DOHH2 (cell line): ENCODE results near the gene PRDX6.

Experiments
- H3F3A ChIP-seq: fragments of 200-600 bp; sonication (generic), shearing (Covaris generic); 2 replicates; pipeline ENCODE4 v1.6.0; 2016; ENCODE audit warnings: antibody characterized with exemption, mild to moderate bottlenecking; ENCODE audit not compliant: control insufficient read depth, insufficient read depth
- H3K27ac ChIP-seq: fragments of 200-600 bp; sonication (generic); 2 replicates; pipeline ENCODE4 v1.5.1; 2014; ENCODE audit warnings: low read depth, mild to moderate bottlenecking, low read length, moderate library complexity
- H3K27me3 ChIP-seq: fragments of 200-600 bp; sonication (generic); 2 replicates; pipeline ENCODE4 v1.6.1; 2014; ENCODE audit warnings: mild to moderate bottlenecking, low read length, mixed read lengths; ENCODE audit not compliant: control insufficient read depth
- H3K36me3 ChIP-seq: fragments of 200-600 bp; sonication (generic); 2 replicates; pipeline ENCODE4 v1.6.1; 2014; ENCODE audit warnings: mild to moderate bottlenecking, low read length, moderate library complexity, mixed read lengths; ENCODE audit not compliant: control insufficient read depth
- H3K4me1 ChIP-seq: fragments of 200-600 bp; sonication (generic); 2 replicates; pipeline ENCODE4 v1.6.1; 2014; ENCODE audit warnings: mild to moderate bottlenecking, low read length, mixed read lengths; ENCODE audit not compliant: control insufficient read depth
- H3K4me2 ChIP-seq: fragments of 200-600 bp; sonication (generic); 2 replicates; pipeline ENCODE4 v1.6.0; 2014; ENCODE audit warnings: mild to moderate bottlenecking, low read length, moderate library complexity
- H3K4me3 ChIP-seq: fragments of 200-600 bp; sonication (generic); 2 replicates; pipeline ENCODE4 v1.5.1; 2014; ENCODE audit warnings: mild to moderate bottlenecking, low read length, mixed read lengths
- H3K79me2 ChIP-seq: fragments of 200-600 bp; sonication (generic); 2 replicates; pipeline ENCODE4 v1.6.1; 2014; ENCODE audit warnings: mild to moderate bottlenecking, low read length, mixed read lengths; ENCODE audit not compliant: control insufficient read depth
- H3K9me2 ChIP-seq: fragments of 200-600 bp; sonication (generic); replicated peaks from 2 replicates; pipeline ENCODE4 v1.6.1; 2014; ENCODE audit warnings: mild to moderate bottlenecking, low read length, mixed read lengths; ENCODE audit not compliant: control insufficient read depth
- H3K9me3 ChIP-seq: fragments of 200-600 bp; sonication (generic); 2 replicates; pipeline ENCODE4 v1.6.1; 2014; ENCODE audit warnings: antibody characterized with exemption, low read length, mixed read lengths; ENCODE audit not compliant: control insufficient read depth, insufficient read depth
- H4K20me1 ChIP-seq: fragments of 200-600 bp; sonication (generic); 2 replicates; pipeline ENCODE4 v1.6.0; 2014; ENCODE audit warnings: low read depth, mild to moderate bottlenecking, antibody characterized with exemption, low read length, moderate library complexity; ENCODE audit not compliant: control insufficient read depth, insufficient read depth
- EZH2phosphoT487 ChIP-seq: fragments of 200-600 bp; sonication (generic); IDR thresholded peaks from 2 replicates; pipeline ENCODE4 v1.6.1; 2017; ENCODE audit warnings: borderline replicate concordance, mild to moderate bottlenecking, antibody characterized with exemption, low read length, moderate library complexity, mixed read lengths
- TF ChIP-seq, protein P1 (sequence below): fragments of 200-600 bp; sonication (generic); IDR thresholded peaks from one replicate; pipeline ENCODE4 v1.5.1; 2014; ENCODE audit warnings: antibody characterized with exemption, mild to moderate bottlenecking, low read depth, low read length; ENCODE audit not compliant: poor library complexity, severe bottlenecking

The PRDX6 gene

DNA sequence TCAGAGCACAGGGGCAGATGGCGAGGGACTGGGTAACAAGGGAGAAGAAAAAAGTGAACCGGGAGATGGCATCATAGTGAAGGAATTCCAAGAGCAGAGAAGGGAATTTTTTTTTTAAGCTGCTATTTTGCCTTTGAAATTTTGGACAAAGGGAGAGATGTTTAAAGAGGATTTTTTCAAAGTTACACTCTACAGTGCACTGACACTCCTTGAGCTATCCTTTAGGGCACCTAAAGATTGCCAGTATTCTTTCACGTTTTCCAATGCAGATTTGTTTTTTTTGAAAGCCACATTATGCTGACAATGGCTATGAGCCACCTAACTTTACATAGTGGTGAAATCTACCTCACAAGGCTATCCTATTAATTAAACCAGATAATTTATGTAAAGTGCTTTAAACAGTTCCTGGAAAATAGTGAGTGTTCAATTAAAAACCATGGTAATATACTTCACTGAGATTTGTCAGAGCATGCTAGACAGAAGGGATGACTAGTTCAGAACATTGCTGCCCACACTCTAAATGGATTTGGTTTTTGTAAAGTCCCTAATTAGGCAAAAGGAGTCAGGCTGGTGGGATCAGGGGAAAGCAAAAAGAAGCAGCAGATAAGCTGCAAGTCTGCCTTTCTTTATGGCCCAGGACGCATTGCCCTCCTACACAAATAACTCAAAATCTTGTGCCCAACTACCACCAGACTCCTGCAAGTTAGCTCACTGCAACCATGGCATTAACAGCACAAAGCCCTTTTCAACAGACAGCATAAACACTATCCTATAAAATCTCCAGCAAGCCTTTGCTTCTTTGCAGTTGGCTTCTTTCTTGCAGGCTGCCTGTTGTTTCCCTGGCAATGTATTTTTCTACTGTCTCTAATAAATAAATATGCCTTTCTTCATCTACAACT, 53.9 kb downstream of the PRDX6 start:
- H3K4me2 ChIP-seq, result no peak overlapping the region
- no peaks in the 10 kb centered on the region for H3F3A ChIP-seq
- no peaks in the 10 kb centered on the region for H3K4me1 ChIP-seq

DNA sequence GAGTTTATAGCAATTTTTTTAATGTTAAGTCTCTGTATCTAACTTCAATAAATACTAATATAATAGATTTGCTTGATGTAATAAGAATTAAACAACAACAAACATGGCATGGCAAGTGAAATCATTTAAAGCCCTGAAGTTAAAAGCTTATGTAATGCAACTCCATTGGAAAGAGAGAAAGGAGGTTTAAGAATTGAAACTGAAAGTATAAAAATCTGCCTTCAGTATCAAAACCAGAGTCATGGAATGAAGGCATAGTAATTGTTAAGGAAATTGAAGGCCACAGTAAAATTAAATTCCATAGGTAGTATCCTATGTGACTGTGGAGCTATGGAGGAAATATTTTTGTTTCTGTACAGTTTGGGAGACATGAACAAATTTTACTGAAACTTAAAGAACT, 55.1 kb downstream of the PRDX6 start:
- Histone ChIP-seq H3K4me3 (no peak overlapping the region), H3K79me2 (no peaks in the 10 kb centered on the region), H3K9me3 (no peaks in the 10 kb centered on the region), H3K27me3 (no peaks in the 10 kb centered on the region), H3K4me1 (no peaks in the 10 kb centered on the region), H3F3A (no peaks in the 10 kb centered on the region), H3K36me3 (no peaks in the 10 kb centered on the region), H4K20me1 (no peaks in the 10 kb centered on the region), H3K4me2 (no peak overlapping the region), H3K27ac (no peak overlapping the region), H3K9me2 (no peaks in the 10 kb centered on the region)
- TF ChIP-seq EZH2phosphoT487, result no peak
- TF ChIP-seq, protein P1, sequence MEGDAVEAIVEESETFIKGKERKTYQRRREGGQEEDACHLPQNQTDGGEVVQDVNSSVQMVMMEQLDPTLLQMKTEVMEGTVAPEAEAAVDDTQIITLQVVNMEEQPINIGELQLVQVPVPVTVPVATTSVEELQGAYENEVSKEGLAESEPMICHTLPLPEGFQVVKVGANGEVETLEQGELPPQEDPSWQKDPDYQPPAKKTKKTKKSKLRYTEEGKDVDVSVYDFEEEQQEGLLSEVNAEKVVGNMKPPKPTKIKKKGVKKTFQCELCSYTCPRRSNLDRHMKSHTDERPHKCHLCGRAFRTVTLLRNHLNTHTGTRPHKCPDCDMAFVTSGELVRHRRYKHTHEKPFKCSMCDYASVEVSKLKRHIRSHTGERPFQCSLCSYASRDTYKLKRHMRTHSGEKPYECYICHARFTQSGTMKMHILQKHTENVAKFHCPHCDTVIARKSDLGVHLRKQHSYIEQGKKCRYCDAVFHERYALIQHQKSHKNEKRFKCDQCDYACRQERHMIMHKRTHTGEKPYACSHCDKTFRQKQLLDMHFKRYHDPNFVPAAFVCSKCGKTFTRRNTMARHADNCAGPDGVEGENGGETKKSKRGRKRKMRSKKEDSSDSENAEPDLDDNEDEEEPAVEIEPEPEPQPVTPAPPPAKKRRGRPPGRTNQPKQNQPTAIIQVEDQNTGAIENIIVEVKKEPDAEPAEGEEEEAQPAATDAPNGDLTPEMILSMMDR, result no peak

More for the DNA sequence above, 53.9 kb downstream of the PRDX6 start:
- no peak overlapping the region for H3K27ac ChIP-seq
- TF ChIP-seq EZH2phosphoT487, result no peak
- TF ChIP-seq, protein P1, result no peak
- H4K20me1 ChIP-seq, result no peaks in the 10 kb centered on the region
- no peaks in the 10 kb centered on the region for H3K79me2 ChIP-seq
- no peak overlapping the region for H3K4me3 ChIP-seq
- no peaks in the 10 kb centered on the region for H3K9me3 ChIP-seq
- no peaks in the 10 kb centered on the region for H3K27me3 ChIP-seq
- no peaks in the 10 kb centered on the region for H3K36me3 ChIP-seq
- no peaks in the 10 kb centered on the region for H3K9me2 ChIP-seq

DNA sequence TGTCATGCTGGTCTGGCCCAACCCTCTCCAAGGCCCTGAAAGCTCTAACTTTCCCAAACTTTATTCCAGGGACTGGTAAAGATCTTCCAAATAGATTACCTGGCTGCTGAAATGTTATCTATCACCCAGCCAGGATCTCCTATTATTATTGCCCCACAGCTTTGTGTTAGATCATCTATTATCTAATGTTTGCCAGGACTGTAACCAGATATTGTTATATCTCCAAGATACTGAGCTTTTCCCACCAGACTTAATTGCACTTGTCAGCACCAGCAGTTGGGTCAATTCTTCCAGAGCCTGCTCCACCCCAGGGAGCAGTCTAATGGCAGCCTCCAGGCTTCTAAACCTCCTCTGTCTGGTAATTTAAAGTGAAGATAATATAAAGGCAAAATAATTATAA, 59.1 kb downstream of the PRDX6 start:
- H3K4me1 ChIP-seq, result no peaks in the 10 kb centered on the region
- H3K79me2 ChIP-seq, result no peaks in the 10 kb centered on the region
- no peaks in the 10 kb centered on the region for H3K9me2 ChIP-seq
- no peaks in the 10 kb centered on the region for H3K36me3 ChIP-seq
- 0 out of 2 replicates have a peak, but pooled peaks cover 3% of the 10 kb centered on the region for H3K9me3 ChIP-seq
- H3K4me2 ChIP-seq, result no peak overlapping the region
- TF ChIP-seq EZH2phosphoT487, result no peak
- TF ChIP-seq, protein P1, result no peak
- no peak overlapping the region for H3K27ac ChIP-seq
- no peaks in the 10 kb centered on the region for H3K27me3 ChIP-seq
- H4K20me1 ChIP-seq, result no peaks in the 10 kb centered on the region
- no peaks in the 10 kb centered on the region for H3F3A ChIP-seq
- H3K4me3 ChIP-seq, result no peak overlapping the region
